ENCODE results near the gene SHC2. TPM values are rescaled to one million over a fixed set of nuclear protein-coding genes. Genes with fewer than 3 reads are reported as not detected.

The SHC2 gene
- total and polyA plus RNA-seq, 2 of the 13 experiments (the other 11 are each of a cell fraction or from before 2014, with no cell fraction given) = 9.0 to 18.3 TPM

- TF ChIP-seq, protein P1, sequence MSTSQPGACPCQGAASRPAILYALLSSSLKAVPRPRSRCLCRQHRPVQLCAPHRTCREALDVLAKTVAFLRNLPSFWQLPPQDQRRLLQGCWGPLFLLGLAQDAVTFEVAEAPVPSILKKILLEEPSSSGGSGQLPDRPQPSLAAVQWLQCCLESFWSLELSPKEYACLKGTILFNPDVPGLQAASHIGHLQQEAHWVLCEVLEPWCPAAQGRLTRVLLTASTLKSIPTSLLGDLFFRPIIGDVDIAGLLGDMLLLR (CRISPR knock-in tag; IDR thresholded peaks at IDR 0.05) = no peak; the same call in 1 of the 2 replicates
- TF ChIP-seq, protein P2, sequence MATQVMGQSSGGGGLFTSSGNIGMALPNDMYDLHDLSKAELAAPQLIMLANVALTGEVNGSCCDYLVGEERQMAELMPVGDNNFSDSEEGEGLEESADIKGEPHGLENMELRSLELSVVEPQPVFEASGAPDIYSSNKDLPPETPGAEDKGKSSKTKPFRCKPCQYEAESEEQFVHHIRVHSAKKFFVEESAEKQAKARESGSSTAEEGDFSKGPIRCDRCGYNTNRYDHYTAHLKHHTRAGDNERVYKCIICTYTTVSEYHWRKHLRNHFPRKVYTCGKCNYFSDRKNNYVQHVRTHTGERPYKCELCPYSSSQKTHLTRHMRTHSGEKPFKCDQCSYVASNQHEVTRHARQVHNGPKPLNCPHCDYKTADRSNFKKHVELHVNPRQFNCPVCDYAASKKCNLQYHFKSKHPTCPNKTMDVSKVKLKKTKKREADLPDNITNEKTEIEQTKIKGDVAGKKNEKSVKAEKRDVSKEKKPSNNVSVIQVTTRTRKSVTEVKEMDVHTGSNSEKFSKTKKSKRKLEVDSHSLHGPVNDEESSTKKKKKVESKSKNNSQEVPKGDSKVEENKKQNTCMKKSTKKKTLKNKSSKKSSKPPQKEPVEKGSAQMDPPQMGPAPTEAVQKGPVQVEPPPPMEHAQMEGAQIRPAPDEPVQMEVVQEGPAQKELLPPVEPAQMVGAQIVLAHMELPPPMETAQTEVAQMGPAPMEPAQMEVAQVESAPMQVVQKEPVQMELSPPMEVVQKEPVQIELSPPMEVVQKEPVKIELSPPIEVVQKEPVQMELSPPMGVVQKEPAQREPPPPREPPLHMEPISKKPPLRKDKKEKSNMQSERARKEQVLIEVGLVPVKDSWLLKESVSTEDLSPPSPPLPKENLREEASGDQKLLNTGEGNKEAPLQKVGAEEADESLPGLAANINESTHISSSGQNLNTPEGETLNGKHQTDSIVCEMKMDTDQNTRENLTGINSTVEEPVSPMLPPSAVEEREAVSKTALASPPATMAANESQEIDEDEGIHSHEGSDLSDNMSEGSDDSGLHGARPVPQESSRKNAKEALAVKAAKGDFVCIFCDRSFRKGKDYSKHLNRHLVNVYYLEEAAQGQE (IDR thresholded peaks at IDR 0.05; ENCODE audit: borderline replicate concordance in 1 of 2, low read depth in 1 of 2, low read length in 2 of 2) = no peak
- TF ChIP-seq MED8 (CRISPR knock-in tag; IDR thresholded peaks at IDR 0.05; ENCODE audit: insufficient replicate concordance) (no peak), ZNF496 (CRISPR knock-in tag; IDR thresholded peaks at IDR 0.05; ENCODE audit: insufficient replicate concordance) (no peak), ZSCAN20 (CRISPR knock-in tag; IDR thresholded peaks at IDR 0.05; ENCODE audit: borderline replicate concordance) (no peak), KDM2A (CRISPR knock-in tag; IDR thresholded peaks at IDR 0.05; ENCODE audit: borderline replicate concordance, low read depth) (peak; percentile 96), LBX2 (CRISPR knock-in tag; IDR thresholded peaks at IDR 0.05; ENCODE audit: borderline replicate concordance) (0 out of 2 replicates have a peak, but pooled peaks have one; percentile 11), MAFF (IDR thresholded peaks at IDR 0.05; ENCODE audit: low read depth, low read length) (no peak), ZNF709 (CRISPR knock-in tag; IDR thresholded peaks at IDR 0.05) (no peak), ATF1 (CRISPR knock-in tag; IDR thresholded peaks at IDR 0.05) (no peak), ZNF674 (CRISPR knock-in tag; IDR thresholded peaks at IDR 0.05; ENCODE audit: low read depth) (no peak), SIX4 (CRISPR knock-in tag; IDR thresholded peaks at IDR 0.05) (no peak), ZNF382 (CRISPR knock-in tag; IDR thresholded peaks at IDR 0.05; ENCODE audit: borderline replicate concordance) (no peak), ZNF724P (CRISPR knock-in tag; IDR thresholded peaks at IDR 0.05; ENCODE audit: borderline replicate concordance) (no peak), DBP (CRISPR knock-in tag; IDR thresholded peaks at IDR 0.05; ENCODE audit: not compliant biosample characterization) (no peak), CREB1 (IDR thresholded peaks at IDR 0.05) (no peak), CREB1 (CRISPR knock-in tag; IDR thresholded peaks at IDR 0.05) (no peak), RNF2 (conservative IDR thresholded peaks at IDR 0.05; ENCODE audit: low read depth) (no peak)
- TF ChIP-seq, protein P3, sequence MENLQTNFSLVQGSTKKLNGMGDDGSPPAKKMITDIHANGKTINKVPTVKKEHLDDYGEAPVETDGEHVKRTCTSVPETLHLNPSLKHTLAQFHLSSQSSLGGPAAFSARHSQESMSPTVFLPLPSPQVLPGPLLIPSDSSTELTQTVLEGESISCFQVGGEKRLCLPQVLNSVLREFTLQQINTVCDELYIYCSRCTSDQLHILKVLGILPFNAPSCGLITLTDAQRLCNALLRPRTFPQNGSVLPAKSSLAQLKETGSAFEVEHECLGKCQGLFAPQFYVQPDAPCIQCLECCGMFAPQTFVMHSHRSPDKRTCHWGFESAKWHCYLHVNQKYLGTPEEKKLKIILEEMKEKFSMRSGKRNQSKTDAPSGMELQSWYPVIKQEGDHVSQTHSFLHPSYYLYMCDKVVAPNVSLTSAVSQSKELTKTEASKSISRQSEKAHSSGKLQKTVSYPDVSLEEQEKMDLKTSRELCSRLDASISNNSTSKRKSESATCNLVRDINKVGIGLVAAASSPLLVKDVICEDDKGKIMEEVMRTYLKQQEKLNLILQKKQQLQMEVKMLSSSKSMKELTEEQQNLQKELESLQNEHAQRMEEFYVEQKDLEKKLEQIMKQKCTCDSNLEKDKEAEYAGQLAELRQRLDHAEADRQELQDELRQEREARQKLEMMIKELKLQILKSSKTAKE (CRISPR knock-in tag; IDR thresholded peaks at IDR 0.05; ENCODE audit: borderline replicate concordance) = no peak; the same call in 1 of the 2 replicates
- TF ChIP-seq, protein P4, sequence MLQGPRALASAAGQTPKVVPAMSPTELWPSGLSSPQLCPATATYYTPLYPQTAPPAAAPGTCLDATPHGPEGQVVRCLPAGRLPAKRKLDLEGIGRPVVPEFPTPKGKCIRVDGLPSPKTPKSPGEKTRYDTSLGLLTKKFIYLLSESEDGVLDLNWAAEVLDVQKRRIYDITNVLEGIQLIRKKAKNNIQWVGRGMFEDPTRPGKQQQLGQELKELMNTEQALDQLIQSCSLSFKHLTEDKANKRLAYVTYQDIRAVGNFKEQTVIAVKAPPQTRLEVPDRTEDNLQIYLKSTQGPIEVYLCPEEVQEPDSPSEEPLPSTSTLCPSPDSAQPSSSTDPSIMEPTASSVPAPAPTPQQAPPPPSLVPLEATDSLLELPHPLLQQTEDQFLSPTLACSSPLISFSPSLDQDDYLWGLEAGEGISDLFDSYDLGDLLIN (CRISPR knock-in tag; IDR thresholded peaks at IDR 0.05; ENCODE audit: borderline replicate concordance) = no peak
Measured at GRCh38 chr19:461721-462551, 1.1 kb upstream of the SHC2 start (continued).
